ENCODE data around the gene ABHD6. TPM values are rescaled to one million over a fixed set of nuclear protein-coding genes. Genes with fewer than 3 reads are reported as not detected.
"Not testable (repeated sequence)": the region's sequence is repeated elsewhere in the genome, so short reads cannot be mapped to it uniquely, and the experiment has no call there.

Gene ABHD6
- total RNA-seq, 1 experiment from 2014 or later = 18.9 TPM

DNA sequence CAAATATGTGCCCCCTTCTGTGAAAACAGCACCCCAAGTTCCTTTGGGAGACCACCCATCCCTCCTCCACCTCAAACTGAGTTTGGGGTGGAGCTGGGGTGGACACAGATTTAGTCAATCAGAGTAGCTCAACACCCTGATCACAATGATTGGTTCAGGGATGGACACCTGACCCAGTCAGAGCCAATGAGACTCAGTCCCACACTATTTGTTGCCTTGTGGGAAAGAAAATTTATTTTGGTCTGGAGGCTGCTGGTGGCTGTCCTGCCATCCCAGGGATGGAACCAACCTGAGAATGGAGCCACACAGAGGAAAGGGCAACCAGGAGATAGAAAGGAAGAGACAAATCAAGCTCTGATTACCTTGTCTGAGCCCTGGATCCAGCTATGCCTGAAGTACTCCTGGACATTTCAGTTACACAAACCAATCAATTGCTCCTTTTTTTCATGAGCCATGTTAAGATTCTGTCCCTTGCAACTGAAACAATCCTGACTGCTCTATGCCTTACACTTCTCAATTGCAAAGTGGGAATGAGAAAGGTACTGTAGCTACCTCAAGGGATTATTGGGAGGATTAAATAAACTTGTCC, 37.4 kb upstream of the ABHD6 start:
- ATAC-seq (no peak), DNase-seq (ENCODE audit: low read depth, low spot score) (no peak)
- no TSS peak for BruUV-seq (replicated peaks)
- TF ChIP-seq, protein P1, sequence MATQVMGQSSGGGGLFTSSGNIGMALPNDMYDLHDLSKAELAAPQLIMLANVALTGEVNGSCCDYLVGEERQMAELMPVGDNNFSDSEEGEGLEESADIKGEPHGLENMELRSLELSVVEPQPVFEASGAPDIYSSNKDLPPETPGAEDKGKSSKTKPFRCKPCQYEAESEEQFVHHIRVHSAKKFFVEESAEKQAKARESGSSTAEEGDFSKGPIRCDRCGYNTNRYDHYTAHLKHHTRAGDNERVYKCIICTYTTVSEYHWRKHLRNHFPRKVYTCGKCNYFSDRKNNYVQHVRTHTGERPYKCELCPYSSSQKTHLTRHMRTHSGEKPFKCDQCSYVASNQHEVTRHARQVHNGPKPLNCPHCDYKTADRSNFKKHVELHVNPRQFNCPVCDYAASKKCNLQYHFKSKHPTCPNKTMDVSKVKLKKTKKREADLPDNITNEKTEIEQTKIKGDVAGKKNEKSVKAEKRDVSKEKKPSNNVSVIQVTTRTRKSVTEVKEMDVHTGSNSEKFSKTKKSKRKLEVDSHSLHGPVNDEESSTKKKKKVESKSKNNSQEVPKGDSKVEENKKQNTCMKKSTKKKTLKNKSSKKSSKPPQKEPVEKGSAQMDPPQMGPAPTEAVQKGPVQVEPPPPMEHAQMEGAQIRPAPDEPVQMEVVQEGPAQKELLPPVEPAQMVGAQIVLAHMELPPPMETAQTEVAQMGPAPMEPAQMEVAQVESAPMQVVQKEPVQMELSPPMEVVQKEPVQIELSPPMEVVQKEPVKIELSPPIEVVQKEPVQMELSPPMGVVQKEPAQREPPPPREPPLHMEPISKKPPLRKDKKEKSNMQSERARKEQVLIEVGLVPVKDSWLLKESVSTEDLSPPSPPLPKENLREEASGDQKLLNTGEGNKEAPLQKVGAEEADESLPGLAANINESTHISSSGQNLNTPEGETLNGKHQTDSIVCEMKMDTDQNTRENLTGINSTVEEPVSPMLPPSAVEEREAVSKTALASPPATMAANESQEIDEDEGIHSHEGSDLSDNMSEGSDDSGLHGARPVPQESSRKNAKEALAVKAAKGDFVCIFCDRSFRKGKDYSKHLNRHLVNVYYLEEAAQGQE (IDR thresholded peaks at IDR 0.05; ENCODE audit: insufficient read depth in 1 of 2, low read depth in 2 of 2, low read length in 1 of 2) = no peak
- no peak for TF ChIP-seq POLR2AphosphoS5 (IDR thresholded peaks at IDR 0.05; ENCODE audit: low read depth, low read length)
- no peak for TF ChIP-seq SIN3A (IDR thresholded peaks at IDR 0.05; ENCODE audit: borderline replicate concordance, insufficient read depth, low read depth, low read length)
- no peaks in the 10 kb centered on the region for H3K4me1 ChIP-seq (ENCODE audit: control insufficient read depth, insufficient read depth, low read length)
- H3K36me3 ChIP-seq (ENCODE audit: control insufficient read depth, insufficient read depth, low read length) = no peaks in the 10 kb centered on the region
- no peaks in the 10 kb centered on the region for H3K9me3 ChIP-seq (ENCODE audit: control insufficient read depth, insufficient read depth, low read depth, low read length)
- ChIA-PET CTCF (no interaction called here), POLR2A (no interaction called here)
- H3K4me3 ChIP-seq (ENCODE audit: low read depth in 2 of 2, low read length in 2 of 2) = no peak overlapping the region
- no peaks in the 10 kb centered on the region for H3K27me3 ChIP-seq (ENCODE audit: control insufficient read depth, insufficient read depth, low read length)
- no peak overlapping the region for H3K27ac ChIP-seq (ENCODE audit: low read length)
- in situ Hi-C loops (cut with HindIII; ENCODE audit: low pct_unique_long_range_greater_than_20kb, low sequenced_read_pairs) = no loop called here
- intact Hi-C loops (cut with micrococcal nuclease; ENCODE audit: unreplicated experiment) = no loop called here

DNA sequence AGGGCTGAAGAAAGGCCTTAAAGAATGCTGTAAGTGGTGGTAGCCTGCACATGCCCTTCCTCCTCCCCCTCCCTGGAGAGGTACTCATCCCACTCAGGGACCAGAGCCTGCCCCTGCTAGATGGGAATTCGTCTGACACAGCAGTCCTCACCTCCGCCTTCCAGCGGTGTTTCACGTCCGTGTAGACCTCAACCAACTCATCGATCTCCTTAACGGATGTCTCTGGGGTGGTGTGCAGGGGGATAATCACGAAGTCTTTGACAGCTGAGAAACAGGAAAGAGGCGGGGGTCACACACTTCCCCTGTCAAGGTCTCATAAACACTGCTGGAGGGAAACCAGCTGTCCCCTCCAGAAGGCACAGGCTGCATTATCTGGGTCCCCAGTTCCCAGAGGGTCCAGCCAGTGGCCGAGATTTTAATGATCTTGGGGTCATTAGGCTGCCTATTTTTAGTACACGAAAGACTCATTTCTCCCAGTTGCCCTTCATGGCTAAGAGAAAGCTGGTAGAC, 36.7 kb upstream of the ABHD6 start:
- POLR2A ChIA-PET = no interaction called here
- Histone ChIP-seq H3K36me3 (ENCODE audit: control insufficient read depth, insufficient read depth, low read length) (no peaks in the 10 kb centered on the region), H3K27me3 (ENCODE audit: control insufficient read depth, insufficient read depth, low read length) (no peaks in the 10 kb centered on the region), H3K4me1 (ENCODE audit: control insufficient read depth, insufficient read depth, low read length) (no peaks in the 10 kb centered on the region), H3K4me3 (ENCODE audit: low read depth in 2 of 2, low read length in 2 of 2) (no peak overlapping the region), H3K27ac (ENCODE audit: low read length) (no peak overlapping the region), H3K9me3 (ENCODE audit: control insufficient read depth, insufficient read depth, low read depth, low read length) (no peaks in the 10 kb centered on the region)
- in situ Hi-C loops (cut with HindIII; ENCODE audit: low pct_unique_long_range_greater_than_20kb, low sequenced_read_pairs) (no loop called here), intact Hi-C loops (cut with micrococcal nuclease; ENCODE audit: unreplicated experiment) (no loop called here)
- no TSS peak for BruUV-seq (replicated peaks)
- DNase-seq (ENCODE audit: low read depth, low spot score) (no peak), ATAC-seq (no peak)
- TF ChIP-seq TCF7L2 (IDR thresholded peaks at IDR 0.05; ENCODE audit: low read depth, low read length) (no peak), SIN3A (IDR thresholded peaks at IDR 0.05; ENCODE audit: borderline replicate concordance, insufficient read depth, low read depth, low read length) (no peak)
- TF ChIP-seq, protein P2, sequence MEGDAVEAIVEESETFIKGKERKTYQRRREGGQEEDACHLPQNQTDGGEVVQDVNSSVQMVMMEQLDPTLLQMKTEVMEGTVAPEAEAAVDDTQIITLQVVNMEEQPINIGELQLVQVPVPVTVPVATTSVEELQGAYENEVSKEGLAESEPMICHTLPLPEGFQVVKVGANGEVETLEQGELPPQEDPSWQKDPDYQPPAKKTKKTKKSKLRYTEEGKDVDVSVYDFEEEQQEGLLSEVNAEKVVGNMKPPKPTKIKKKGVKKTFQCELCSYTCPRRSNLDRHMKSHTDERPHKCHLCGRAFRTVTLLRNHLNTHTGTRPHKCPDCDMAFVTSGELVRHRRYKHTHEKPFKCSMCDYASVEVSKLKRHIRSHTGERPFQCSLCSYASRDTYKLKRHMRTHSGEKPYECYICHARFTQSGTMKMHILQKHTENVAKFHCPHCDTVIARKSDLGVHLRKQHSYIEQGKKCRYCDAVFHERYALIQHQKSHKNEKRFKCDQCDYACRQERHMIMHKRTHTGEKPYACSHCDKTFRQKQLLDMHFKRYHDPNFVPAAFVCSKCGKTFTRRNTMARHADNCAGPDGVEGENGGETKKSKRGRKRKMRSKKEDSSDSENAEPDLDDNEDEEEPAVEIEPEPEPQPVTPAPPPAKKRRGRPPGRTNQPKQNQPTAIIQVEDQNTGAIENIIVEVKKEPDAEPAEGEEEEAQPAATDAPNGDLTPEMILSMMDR (IDR thresholded peaks at IDR 0.05) = no peak
- CTCF ChIA-PET = no interaction called here

DNA sequence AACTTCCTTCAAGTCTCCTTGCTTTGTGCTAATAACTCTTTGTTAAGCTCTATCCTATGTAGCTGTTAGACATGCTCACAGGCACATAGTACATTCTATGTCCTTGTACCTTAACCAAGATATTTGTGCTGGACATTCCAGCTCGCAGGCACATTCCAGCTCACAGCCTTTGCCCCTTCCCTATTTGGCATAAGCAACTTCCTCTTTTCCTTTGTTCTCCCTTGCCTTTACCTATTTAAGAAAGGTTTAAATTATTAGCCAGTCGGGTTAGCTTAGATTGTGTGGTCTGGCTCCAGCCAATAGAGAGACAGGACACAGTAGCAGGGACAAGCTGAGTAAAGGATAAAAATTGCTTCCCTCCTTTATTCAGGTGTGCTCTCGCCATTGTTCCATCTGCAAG, 36.1 kb upstream of the ABHD6 start:
- CTCF ChIA-PET = interaction anchor here (0.6 kb wide), 1 partner anchor 187 kb away, joined by 3 read pairs; no protein-coding TSS in a partner anchor
- H3K27ac ChIP-seq (ENCODE audit: low read length); intact Hi-C loops (cut with micrococcal nuclease; ENCODE audit: unreplicated experiment); H3K4me1 ChIP-seq (ENCODE audit: control insufficient read depth, insufficient read depth, low read length); POLR2A ChIA-PET; H3K36me3 ChIP-seq (ENCODE audit: control insufficient read depth, insufficient read depth, low read length); ATAC-seq; H3K27me3 ChIP-seq (ENCODE audit: control insufficient read depth, insufficient read depth, low read length); H3K4me3 ChIP-seq (ENCODE audit: low read depth in 2 of 2, low read length in 2 of 2); DNase-seq (ENCODE audit: low read depth, low spot score); BruUV-seq (replicated peaks); in situ Hi-C loops (cut with HindIII; ENCODE audit: low pct_unique_long_range_greater_than_20kb, low sequenced_read_pairs); H3K9me3 ChIP-seq (ENCODE audit: control insufficient read depth, insufficient read depth, low read depth, low read length): not testable (repeated sequence)

Data from Panc1 (cell line).